Neural cell (in vitro differentiated cells): Measurements from ENCODE around the gene SCP2. TPM values are rescaled to one million over a fixed set of nuclear protein-coding genes. Genes with fewer than 3 reads are reported as not detected.

Experiments
- H2AFZ ChIP-seq: fragments of 200-600, 300-800 bp; sonication (generic), shearing (Covaris generic); 2 replicates; pipeline ENCODE4 v1.6.0; 2014; ENCODE audit warnings: low read depth, mild to moderate bottlenecking, antibody characterized with exemption, low read length, moderate library complexity
- H3F3A ChIP-seq: fragments of 200-600 bp; shearing (Covaris generic); 2 replicates; pipeline ENCODE4 v1.6.1; 2016; ENCODE audit warnings: mild to moderate bottlenecking, moderate library complexity, mixed read lengths, antibody characterized with exemption, low read length; ENCODE audit not compliant: insufficient read depth, poor library complexity, severe bottlenecking
- H3K27ac ChIP-seq: fragments of 200-600, 300-800 bp; sonication (generic), shearing (Covaris generic); 2 replicates; pipeline ENCODE4 v1.5.1; 2014; ENCODE audit warnings: mild to moderate bottlenecking, low read length, moderate library complexity
- H3K27me3 ChIP-seq: fragments of 300-800, 200-600 bp; sonication (generic), shearing (Covaris generic); 2 replicates; pipeline ENCODE4 v1.6.0; 2014; ENCODE audit warnings: mild to moderate bottlenecking, low read depth, low read length, moderate library complexity; ENCODE audit not compliant: insufficient read depth
- H3K36me3 ChIP-seq: fragments of 300-800, 200-600 bp; sonication (generic), shearing (Covaris generic); 2 replicates; pipeline ENCODE4 v1.5.1; 2014; ENCODE audit warnings: mild to moderate bottlenecking, antibody characterized with exemption, low read length, moderate library complexity; ENCODE audit not compliant: insufficient read depth
- H3K4me2 ChIP-seq: fragments of 300-800, 200-600 bp; sonication (generic), shearing (Covaris generic); 2 replicates; pipeline ENCODE4 v1.6.0; 2014; ENCODE audit warnings: mild to moderate bottlenecking, low read length
- H3K4me3 ChIP-seq: fragments of 300-800, 200-600 bp; sonication (generic), shearing (Covaris generic); 2 replicates; pipeline ENCODE4 v1.5.1; 2014; ENCODE audit warnings: mild to moderate bottlenecking, low read length, moderate library complexity
- H3K79me2 ChIP-seq: fragments of 200-600 bp; shearing (Covaris generic); replicated peaks from 2 replicates; pipeline ENCODE4 v1.6.0; 2014; ENCODE audit warnings: mild to moderate bottlenecking, low read length, moderate library complexity; ENCODE audit not compliant: insufficient read depth
- H3K9ac ChIP-seq: fragments of 300-800, 200-600 bp; sonication (generic), shearing (Covaris generic); 2 replicates; pipeline ENCODE4 v1.6.1; 2016; ENCODE audit warnings: mild to moderate bottlenecking, low read length, mixed read lengths
- H3K9me2 ChIP-seq: fragments of 200-600 bp; shearing (Covaris generic); 2 replicates; pipeline ENCODE4 v1.6.1; 2016; ENCODE audit warnings: mild to moderate bottlenecking, low read length, mixed read lengths; ENCODE audit not compliant: insufficient read depth
- H3K9me3 ChIP-seq: fragments of 200-600, 300-800 bp; sonication (generic), shearing (Covaris generic); 2 replicates; pipeline ENCODE4 v1.6.1; 2016; ENCODE audit warnings: mild to moderate bottlenecking, mixed run types, low read length, moderate library complexity, mixed read lengths
- H4K20me1 ChIP-seq: fragments of 200-600 bp; shearing (Covaris generic); 2 replicates; pipeline ENCODE4 v1.6.1; 2016; ENCODE audit warnings: mild to moderate bottlenecking, mixed run types; ENCODE audit not compliant: insufficient read depth
- EP300 ChIP-seq: fragments of 450-650 bp; conservative IDR thresholded peaks from 2 replicates; pipeline ENCODE4 v1.6.1; 2014; ENCODE audit warnings: antibody characterized with exemption, mild to moderate bottlenecking, moderate library complexity; ENCODE audit not compliant: poor library complexity, severe bottlenecking
- EZH2 ChIP-seq: fragments of 200-600, 300-800 bp; shearing (Covaris generic), sonication (generic); IDR thresholded peaks from 2 replicates; pipeline ENCODE4 v1.6.1; 2014; ENCODE audit warnings: antibody characterized with exemption, low read length, borderline replicate concordance, mild to moderate bottlenecking; ENCODE audit not compliant: insufficient read depth, poor library complexity, severe bottlenecking
- MXI1 ChIP-seq: fragments of 450-650 bp; conservative IDR thresholded peaks from 2 replicates; pipeline ENCODE4 v1.6.1; 2014; ENCODE audit warnings: antibody characterized with exemption, mild to moderate bottlenecking; ENCODE audit not compliant: poor library complexity, severe bottlenecking
- POLR2AphosphoS5 ChIP-seq: IDR thresholded peaks from 2 replicates; pipeline ENCODE4 v1.6.1; 2012
- RAD21 ChIP-seq: fragments of 450-650 bp; conservative IDR thresholded peaks from 2 replicates; pipeline ENCODE4 v1.6.1; 2014; ENCODE audit warnings: antibody characterized with exemption, mild to moderate bottlenecking, moderate library complexity
- SMC3 ChIP-seq: fragments of 450-650 bp; conservative IDR thresholded peaks from 2 replicates; pipeline ENCODE4 v1.6.1; 2014; ENCODE audit warnings: antibody characterized with exemption, mild to moderate bottlenecking, moderate library complexity; ENCODE audit not compliant: poor library complexity
- TAF1 ChIP-seq: IDR thresholded peaks from 2 replicates; pipeline ENCODE4 v1.6.1; 2012; ENCODE audit warnings: low read depth
- polyA plus RNA-seq: library from polyadenylated mRNA; depleted of rRNA; stranded (reverse); fragments of >200 nt; gene quantifications from 2 replicates; pipeline ENCODE4 v1.2.3, GENCODE V29; 2014
- TF ChIP-seq, protein P1 (sequence below): IDR thresholded peaks from 2 replicates; pipeline ENCODE4 v1.6.1; 2012; ENCODE audit warnings: borderline replicate concordance
- TF ChIP-seq, protein P2 (sequence below): fragments of 450-650 bp; IDR thresholded peaks from 2 replicates; pipeline ENCODE4 v1.5.1; 2014; ENCODE audit warnings: antibody characterized with exemption, mild to moderate bottlenecking, moderate library complexity; ENCODE audit not compliant: poor library complexity, severe bottlenecking

The SCP2 gene
- polyA plus RNA-seq, 1 donor from 2014 or later, result 182 TPM

DNA sequence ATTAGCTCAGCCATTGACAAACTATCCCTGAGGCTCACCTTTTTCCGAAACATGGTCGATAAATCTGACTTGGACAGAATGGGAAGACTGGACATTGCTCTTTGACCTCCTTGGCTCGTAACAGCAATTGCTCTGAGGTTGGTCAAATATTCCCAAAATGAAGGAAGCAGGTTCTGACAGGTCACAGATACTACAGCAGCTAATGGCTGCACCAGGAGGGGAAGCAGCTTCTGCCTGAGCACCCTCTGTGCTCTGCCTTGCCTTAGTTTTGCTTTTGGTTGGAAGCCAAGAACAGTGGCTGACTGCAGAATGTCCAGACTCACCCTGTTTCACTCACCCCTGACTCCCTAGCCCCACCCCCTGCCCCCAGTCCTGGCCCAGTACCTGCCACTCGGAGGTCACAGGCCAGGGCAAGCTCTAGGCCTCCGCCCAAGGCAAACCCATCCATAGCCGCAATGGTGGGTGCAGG, 20.9 kb upstream of the SCP2 start:
- Histone ChIP-seq H3K27me3 (no peaks in the 10 kb centered on the region), H3K27ac (no peak overlapping the region), H3K79me2 (no peaks in the 10 kb centered on the region), H3K9me3 (no peaks in the 10 kb centered on the region), H3K4me2 (no peak overlapping the region), H3K36me3 (no peaks in the 10 kb centered on the region), H2AFZ (no peak overlapping the region), H3K9me2 (no peaks in the 10 kb centered on the region), H3K9ac (no peak overlapping the region), H4K20me1 (no peaks in the 10 kb centered on the region), H3K4me3 (no peak overlapping the region), H3F3A (no peaks in the 10 kb centered on the region)
- TF ChIP-seq MXI1 (no peak), POLR2AphosphoS5 (no peak), RAD21 (no peak), TAF1 (no peak), SMC3 (no peak), EZH2 (no peak), EP300 (no peak)
- TF ChIP-seq, protein P1, sequence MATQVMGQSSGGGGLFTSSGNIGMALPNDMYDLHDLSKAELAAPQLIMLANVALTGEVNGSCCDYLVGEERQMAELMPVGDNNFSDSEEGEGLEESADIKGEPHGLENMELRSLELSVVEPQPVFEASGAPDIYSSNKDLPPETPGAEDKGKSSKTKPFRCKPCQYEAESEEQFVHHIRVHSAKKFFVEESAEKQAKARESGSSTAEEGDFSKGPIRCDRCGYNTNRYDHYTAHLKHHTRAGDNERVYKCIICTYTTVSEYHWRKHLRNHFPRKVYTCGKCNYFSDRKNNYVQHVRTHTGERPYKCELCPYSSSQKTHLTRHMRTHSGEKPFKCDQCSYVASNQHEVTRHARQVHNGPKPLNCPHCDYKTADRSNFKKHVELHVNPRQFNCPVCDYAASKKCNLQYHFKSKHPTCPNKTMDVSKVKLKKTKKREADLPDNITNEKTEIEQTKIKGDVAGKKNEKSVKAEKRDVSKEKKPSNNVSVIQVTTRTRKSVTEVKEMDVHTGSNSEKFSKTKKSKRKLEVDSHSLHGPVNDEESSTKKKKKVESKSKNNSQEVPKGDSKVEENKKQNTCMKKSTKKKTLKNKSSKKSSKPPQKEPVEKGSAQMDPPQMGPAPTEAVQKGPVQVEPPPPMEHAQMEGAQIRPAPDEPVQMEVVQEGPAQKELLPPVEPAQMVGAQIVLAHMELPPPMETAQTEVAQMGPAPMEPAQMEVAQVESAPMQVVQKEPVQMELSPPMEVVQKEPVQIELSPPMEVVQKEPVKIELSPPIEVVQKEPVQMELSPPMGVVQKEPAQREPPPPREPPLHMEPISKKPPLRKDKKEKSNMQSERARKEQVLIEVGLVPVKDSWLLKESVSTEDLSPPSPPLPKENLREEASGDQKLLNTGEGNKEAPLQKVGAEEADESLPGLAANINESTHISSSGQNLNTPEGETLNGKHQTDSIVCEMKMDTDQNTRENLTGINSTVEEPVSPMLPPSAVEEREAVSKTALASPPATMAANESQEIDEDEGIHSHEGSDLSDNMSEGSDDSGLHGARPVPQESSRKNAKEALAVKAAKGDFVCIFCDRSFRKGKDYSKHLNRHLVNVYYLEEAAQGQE, result no peak
- TF ChIP-seq, protein P2, sequence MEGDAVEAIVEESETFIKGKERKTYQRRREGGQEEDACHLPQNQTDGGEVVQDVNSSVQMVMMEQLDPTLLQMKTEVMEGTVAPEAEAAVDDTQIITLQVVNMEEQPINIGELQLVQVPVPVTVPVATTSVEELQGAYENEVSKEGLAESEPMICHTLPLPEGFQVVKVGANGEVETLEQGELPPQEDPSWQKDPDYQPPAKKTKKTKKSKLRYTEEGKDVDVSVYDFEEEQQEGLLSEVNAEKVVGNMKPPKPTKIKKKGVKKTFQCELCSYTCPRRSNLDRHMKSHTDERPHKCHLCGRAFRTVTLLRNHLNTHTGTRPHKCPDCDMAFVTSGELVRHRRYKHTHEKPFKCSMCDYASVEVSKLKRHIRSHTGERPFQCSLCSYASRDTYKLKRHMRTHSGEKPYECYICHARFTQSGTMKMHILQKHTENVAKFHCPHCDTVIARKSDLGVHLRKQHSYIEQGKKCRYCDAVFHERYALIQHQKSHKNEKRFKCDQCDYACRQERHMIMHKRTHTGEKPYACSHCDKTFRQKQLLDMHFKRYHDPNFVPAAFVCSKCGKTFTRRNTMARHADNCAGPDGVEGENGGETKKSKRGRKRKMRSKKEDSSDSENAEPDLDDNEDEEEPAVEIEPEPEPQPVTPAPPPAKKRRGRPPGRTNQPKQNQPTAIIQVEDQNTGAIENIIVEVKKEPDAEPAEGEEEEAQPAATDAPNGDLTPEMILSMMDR, result no peak

DNA sequence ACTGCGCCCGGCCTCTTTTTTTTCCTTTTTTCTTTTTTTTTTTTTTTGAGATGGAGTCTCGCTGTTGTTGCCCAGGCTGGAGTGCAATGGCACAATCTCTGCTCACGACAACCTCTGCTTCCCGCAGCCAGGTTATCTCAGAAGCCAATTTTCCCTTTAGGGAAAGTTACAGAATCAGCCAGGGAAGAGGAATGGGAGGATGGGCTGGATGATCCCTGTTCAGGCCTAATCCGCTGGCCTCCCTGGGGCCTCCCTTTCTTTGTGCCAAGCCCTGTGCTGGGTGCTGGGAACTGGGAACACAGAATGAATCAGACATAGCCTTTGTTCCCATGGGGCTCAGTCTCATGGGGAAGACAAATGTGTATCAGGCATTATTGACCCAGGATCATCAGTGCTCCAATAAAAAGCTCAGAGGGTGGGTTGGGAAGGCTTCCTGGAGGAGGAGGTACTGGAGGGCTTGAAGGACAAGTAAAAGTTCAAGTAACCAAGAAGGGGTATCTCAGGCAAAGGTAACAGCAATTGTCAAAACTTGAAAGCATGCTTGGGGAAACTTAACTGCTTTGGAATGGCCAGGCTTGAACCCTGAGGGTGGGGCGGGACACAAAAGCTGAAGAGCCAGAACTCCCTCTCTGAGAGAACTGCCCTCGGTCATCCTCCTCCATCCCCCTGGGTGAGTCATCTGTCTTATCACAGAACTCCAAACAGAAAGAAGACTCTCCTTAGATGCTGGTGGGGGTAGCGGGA, 19.8 kb upstream of the SCP2 start:
- Histone ChIP-seq H3F3A (no peaks in the 10 kb centered on the region), H3K9ac (no peak overlapping the region), H3K27ac (no peak overlapping the region), H2AFZ (no peak overlapping the region), H3K4me2 (no peak overlapping the region), H3K9me3 (no peaks in the 10 kb centered on the region), H3K9me2 (no peaks in the 10 kb centered on the region), H4K20me1 (no peaks in the 10 kb centered on the region), H3K36me3 (no peaks in the 10 kb centered on the region), H3K79me2 (no peaks in the 10 kb centered on the region), H3K4me3 (no peak overlapping the region), H3K27me3 (no peaks in the 10 kb centered on the region)
- TF ChIP-seq MXI1 (no peak), EP300 (no peak), TAF1 (no peak), SMC3 (no peak), RAD21 (no peak)
- TF ChIP-seq, protein P1, result no peak
- TF ChIP-seq, protein P2, result no peak
